D341Med (cell line): Measurements from ENCODE around the gene KREMEN1.

Experiments
- DNase-seq: peaks from one replicate; pipeline ENCODE4 v3.0.0; 2012; ENCODE audit warnings: low spot score

KREMEN1 gene

GRCh38 chr22:29184849-29185490, 112.1 kb downstream of the KREMEN1 start:
- DNase-seq, result peak; percentile 15

- DNase-seq, result no peak
Measured at GRCh38 chr22:29186302-29186701, 113.5 kb downstream of the KREMEN1 start.

GRCh38 chr22:29187831-29188230, 115.0 kb downstream of the KREMEN1 start:
- DNase-seq, result peak; percentile 30

- DNase-seq, result peak; percentile 18
Measured at GRCh38 chr22:29190051-29190450, 117.2 kb downstream of the KREMEN1 start.

- DNase-seq, result no peak
Measured at GRCh38 chr22:29190918-29191317, 118.1 kb downstream of the KREMEN1 start.

- no peak for DNase-seq
Measured at GRCh38 chr22:29193021-29193420, 120.2 kb downstream of the KREMEN1 start.

- peak; percentile 36 for DNase-seq
Measured at GRCh38 chr22:29194184-29194583, 121.3 kb downstream of the KREMEN1 start.

GRCh38 chr22:29195118-29195963, 122.5 kb downstream of the KREMEN1 start:
- DNase-seq, result peak; percentile 17

- DNase-seq, result peak; percentile 16
Measured at GRCh38 chr22:29195964-29196666, 123.3 kb downstream of the KREMEN1 start.

- DNase-seq, result no peak
Measured at GRCh38 chr22:29197096-29197495, 124.3 kb downstream of the KREMEN1 start.

GRCh38 chr22:29198240-29198639, 125.4 kb downstream of the KREMEN1 start:
- no peak for DNase-seq

GRCh38 chr22:29199702-29200400, 127.0 kb downstream of the KREMEN1 start:
- peak; percentile 28 for DNase-seq

GRCh38 chr22:29200901-29201300, 128.1 kb downstream of the KREMEN1 start:
- DNase-seq, result peak; percentile 21

- DNase-seq, result peak; percentile 29
Measured at GRCh38 chr22:29201782-29202181, 128.9 kb downstream of the KREMEN1 start.

GRCh38 chr22:29202212-29203192, 129.7 kb downstream of the KREMEN1 start:
- DNase-seq, result peak; percentile 61

- peak; percentile 20 for DNase-seq
Measured at GRCh38 chr22:29203488-29204454, 130.9 kb downstream of the KREMEN1 start.

- peak; percentile 32 for DNase-seq
Measured at GRCh38 chr22:29204455-29205183, 131.8 kb downstream of the KREMEN1 start.

- DNase-seq, result peak; percentile 8
Measured at GRCh38 chr22:29205252-29205593, 132.4 kb downstream of the KREMEN1 start.
